Adipocyte (in vitro differentiated cells): ENCODE measurements around the gene FOXN3.

Source experiments
- DNase-seq: peaks from one replicate; pipeline ENCODE4 v3.0.0-alpha.2; 2015; ENCODE audit warnings: low read depth
- H3K27me3 ChIP-seq: replicated peaks from 2 replicates; pipeline ENCODE4 v1.7.0; 2013; ENCODE audit warnings: mild to moderate bottlenecking, low read length, moderate library complexity; ENCODE audit not compliant: control insufficient read depth, insufficient read depth
- H3K36me3 ChIP-seq: 2 replicates; pipeline ENCODE4 v1.7.0; 2013; ENCODE audit warnings: low read length, mild to moderate bottlenecking, moderate library complexity; ENCODE audit not compliant: control insufficient read depth, insufficient read depth, severe bottlenecking
- H3K4me1 ChIP-seq: 2 replicates; pipeline ENCODE4 v1.7.0; 2013; ENCODE audit warnings: mild to moderate bottlenecking, low read length, moderate library complexity; ENCODE audit not compliant: control insufficient read depth, insufficient read depth
- H3K4me3 ChIP-seq: 2 replicates; pipeline ENCODE4 v1.7.0; 2013; ENCODE audit warnings: mild to moderate bottlenecking, low read length, moderate library complexity
- H3K9ac ChIP-seq: 2 replicates; pipeline ENCODE4 v1.7.0; 2013; ENCODE audit warnings: mild to moderate bottlenecking, low read length, moderate library complexity
- H3K9me3 ChIP-seq: 2 replicates; pipeline ENCODE4 v1.7.0; 2013; ENCODE audit warnings: mild to moderate bottlenecking, low read length, moderate library complexity; ENCODE audit not compliant: control insufficient read depth

Gene FOXN3

DNA sequence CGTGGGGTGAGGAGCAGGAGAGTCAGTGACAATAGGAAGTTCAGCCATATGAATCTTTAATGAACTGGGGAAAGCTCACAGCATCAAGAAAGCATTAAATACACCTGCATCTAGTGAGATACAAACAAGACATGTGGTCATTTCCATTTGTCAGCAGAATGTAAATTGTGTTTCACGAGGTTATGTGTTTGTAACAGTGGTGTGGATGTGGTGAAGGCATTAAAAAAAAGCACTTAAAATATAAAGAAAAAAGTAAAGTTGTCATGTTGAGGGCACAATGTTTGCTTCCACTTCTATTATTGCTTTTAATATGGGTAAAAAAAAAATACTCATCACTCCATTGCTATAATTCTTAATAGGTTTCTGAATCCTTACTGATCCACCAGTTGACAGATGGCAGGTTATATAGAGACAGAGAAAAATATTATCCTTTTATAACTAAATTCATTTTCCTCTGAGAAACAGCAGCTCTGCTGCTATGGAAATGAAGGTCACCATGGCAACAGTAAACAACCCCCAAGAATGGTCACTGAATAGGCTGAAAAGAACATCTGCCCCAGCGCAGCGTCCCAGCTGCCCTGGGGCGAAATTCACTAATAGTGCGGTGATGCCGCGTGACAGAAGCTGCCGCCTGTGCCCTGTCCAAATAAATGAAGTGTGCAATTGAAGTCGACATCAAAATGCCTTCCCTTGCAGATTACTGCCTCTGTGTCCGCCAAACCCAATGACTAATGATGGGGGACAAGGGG, 226.1 kb downstream of the FOXN3 start:
- DNase-seq = no peak
- Histone ChIP-seq H3K36me3 (peaks cover 24% of the 10 kb centered on the region), H3K9me3 (no peaks in the 10 kb centered on the region), H3K4me1 (peaks cover 17% of the 10 kb centered on the region), H3K27me3 (no peaks in the 10 kb centered on the region), H3K4me3 (no peak overlapping the region), H3K9ac (no peak overlapping the region)

GRCh38 chr14:89188492-89188891, 228.5 kb downstream of the FOXN3 start:
- H3K9me3 ChIP-seq = no peaks in the 10 kb centered on the region
- no peak overlapping the region for H3K4me3 ChIP-seq
- H3K4me1 ChIP-seq = peaks cover 19% of the 10 kb centered on the region
- DNase-seq = peak; percentile 46
- no peak overlapping the region for H3K9ac ChIP-seq
- H3K27me3 ChIP-seq = no peaks in the 10 kb centered on the region
- peaks cover 18% of the 10 kb centered on the region for H3K36me3 ChIP-seq

DNA sequence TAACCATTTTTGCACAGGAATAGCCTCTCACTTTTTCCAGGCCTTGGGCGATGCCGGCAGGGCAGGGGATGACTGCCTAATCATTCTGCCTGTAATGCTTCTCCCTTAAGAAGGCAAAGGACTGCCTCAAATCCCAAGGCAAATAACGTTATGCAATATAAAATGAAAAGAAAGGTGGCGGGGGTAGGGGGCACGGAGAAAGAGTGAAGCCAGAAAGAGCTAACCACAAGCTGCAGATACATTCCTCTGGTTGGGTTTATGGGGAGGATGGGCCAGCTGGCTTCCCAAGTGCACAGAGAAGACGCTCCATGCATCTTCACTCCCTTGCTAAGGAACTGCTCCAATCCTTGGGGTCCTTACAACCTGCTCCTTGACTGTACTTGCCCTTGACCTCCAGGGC, 229.5 kb downstream of the FOXN3 start:
- H3K4me1 ChIP-seq = peaks cover 19% of the 10 kb centered on the region
- H3K36me3 ChIP-seq = peaks cover 22% of the 10 kb centered on the region
- H3K9ac ChIP-seq = no peak overlapping the region
- no peaks in the 10 kb centered on the region for H3K27me3 ChIP-seq
- DNase-seq = no peak
- no peaks in the 10 kb centered on the region for H3K9me3 ChIP-seq
- no peak overlapping the region for H3K4me3 ChIP-seq

DNA sequence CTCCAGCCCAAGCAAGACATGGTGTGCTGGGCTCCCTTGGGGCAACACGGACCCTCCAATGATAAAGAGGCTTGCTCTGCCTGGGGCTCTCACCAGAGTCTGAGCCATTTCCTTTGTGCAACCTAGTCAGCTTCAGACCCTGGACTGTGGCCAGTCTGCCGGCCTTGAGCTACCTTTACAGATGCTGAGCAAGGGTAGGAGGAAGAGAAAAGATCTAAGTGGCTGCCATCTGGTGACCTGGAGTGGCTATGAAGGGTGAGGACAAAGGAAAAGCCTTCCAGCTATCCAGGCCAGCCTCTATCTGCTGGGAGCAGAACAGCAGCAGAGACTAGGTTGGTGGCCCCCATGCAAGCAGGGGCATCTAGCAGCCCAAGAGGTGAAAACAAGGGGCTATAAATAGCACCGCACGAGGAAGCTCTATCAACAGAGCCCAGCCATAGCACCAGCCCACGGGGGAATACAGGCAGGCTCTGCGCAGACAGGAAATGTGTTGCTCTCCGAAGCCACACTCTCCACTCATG, 230.1 kb downstream of the FOXN3 start:
- H3K27me3 ChIP-seq = no peaks in the 10 kb centered on the region
- no peak overlapping the region for H3K4me3 ChIP-seq
- no peaks in the 10 kb centered on the region for H3K9me3 ChIP-seq
- H3K4me1 ChIP-seq = peaks cover 19% of the 10 kb centered on the region
- no peak overlapping the region for H3K9ac ChIP-seq
- no peak for DNase-seq
- H3K36me3 ChIP-seq = peaks cover 22% of the 10 kb centered on the region

DNA sequence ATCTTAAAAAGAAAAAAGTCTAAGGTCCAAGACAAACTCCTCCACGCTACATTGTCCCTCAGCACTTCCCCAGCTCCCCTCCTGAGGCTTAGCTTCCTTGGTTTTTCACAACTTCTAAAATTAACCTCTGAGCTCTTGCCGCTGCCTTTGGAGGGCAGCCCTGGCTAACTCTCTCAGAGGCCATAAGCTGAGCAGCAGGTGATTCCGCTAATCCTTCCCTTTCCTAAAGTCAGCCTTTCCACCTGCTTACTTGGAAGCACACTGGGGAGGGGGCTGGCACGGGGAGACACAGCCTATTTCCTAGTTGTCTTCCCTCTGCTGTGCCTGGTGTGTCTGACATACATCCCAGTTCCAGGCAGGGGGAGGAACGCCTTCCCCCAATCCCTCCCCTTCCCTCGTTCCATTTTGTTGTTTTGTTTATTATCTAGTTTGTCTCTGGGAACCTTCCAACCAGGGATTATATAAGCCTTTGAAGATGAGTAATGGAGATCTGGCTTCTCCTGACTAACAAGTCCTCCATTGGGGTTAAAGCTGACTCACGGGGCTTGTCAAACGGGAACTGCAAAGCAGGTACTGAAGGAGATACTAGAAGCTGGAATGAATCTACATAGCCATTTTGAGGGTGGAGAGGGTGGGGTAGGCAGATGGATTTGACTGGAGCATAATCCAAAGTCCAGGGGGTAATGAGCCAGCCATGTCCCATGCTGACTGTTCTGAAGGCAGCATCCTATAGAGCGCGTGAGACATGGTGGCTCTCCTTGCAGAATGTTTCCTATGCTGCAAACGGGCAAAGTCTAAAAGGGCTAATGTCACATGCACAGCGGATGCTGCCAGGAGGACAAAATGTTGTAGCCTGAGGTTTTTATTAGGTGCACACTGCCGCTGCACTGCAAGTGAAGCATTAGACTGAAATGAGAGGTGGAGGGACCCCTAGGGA, 230.8 kb downstream of the FOXN3 start:
- peaks cover 19% of the 10 kb centered on the region for H3K4me1 ChIP-seq
- peaks cover 22% of the 10 kb centered on the region for H3K36me3 ChIP-seq
- H3K4me3 ChIP-seq = no peak overlapping the region
- H3K27me3 ChIP-seq = no peaks in the 10 kb centered on the region
- H3K9me3 ChIP-seq = no peaks in the 10 kb centered on the region
- peak; percentile 36 for DNase-seq
- H3K9ac ChIP-seq = no peak overlapping the region

- no peak overlapping the region for H3K9ac ChIP-seq
- DNase-seq = no peak
- H3K4me3 ChIP-seq = no peak overlapping the region
- H3K9me3 ChIP-seq = no peaks in the 10 kb centered on the region
- peaks cover 23% of the 10 kb centered on the region for H3K36me3 ChIP-seq
- H3K4me1 ChIP-seq = peaks cover 19% of the 10 kb centered on the region
- no peaks in the 10 kb centered on the region for H3K27me3 ChIP-seq
Measured at GRCh38 chr14:89184952-89185351, 232.1 kb downstream of the FOXN3 start.

- DNase-seq = no peak
Measured at GRCh38 chr14:89182326-89182725, 234.7 kb downstream of the FOXN3 start.

GRCh38 chr14:89180546-89180945, 236.5 kb downstream of the FOXN3 start:
- Histone ChIP-seq H3K4me1 (peaks cover 5% of the 10 kb centered on the region), H3K36me3 (peaks cover 23% of the 10 kb centered on the region), H3K27me3 (no peaks in the 10 kb centered on the region), H3K9ac (no peak overlapping the region), H3K9me3 (no peaks in the 10 kb centered on the region), H3K4me3 (no peak overlapping the region)
- no peak for DNase-seq

More at GRCh38 chr14:89182326-89182725, 234.7 kb downstream of the FOXN3 start:
- peaks cover 14% of the 10 kb centered on the region for H3K4me1 ChIP-seq
- no peak overlapping the region for H3K9ac ChIP-seq
- H3K9me3 ChIP-seq = no peaks in the 10 kb centered on the region
- peaks cover 19% of the 10 kb centered on the region for H3K36me3 ChIP-seq
- H3K27me3 ChIP-seq = no peaks in the 10 kb centered on the region
- no peak overlapping the region for H3K4me3 ChIP-seq

DNA sequence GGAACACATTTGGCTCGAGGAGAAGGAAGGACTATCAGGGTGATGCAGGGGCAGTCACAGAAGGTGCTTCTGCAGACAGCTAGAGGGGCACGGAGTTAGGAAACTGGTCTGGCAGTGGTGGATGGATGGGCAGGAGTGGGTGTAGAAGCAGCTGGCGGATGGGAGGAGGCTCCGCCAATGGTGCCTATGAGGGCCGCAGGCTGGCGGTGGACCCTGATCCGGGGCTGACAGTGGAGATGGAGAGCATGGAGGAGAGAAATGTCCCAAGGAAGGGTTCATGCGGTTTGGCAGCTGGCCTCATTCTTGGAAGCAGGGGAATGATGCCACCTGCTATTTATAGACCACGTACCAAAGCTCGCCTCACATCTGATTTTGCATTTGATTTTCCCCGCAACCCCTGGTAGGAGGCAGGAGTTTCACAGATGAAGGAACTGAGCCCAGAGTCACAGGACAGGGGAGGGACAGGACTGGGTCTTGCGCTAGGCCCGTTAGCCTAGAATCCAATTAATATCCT, 237.1 kb downstream of the FOXN3 start:
- H3K9me3 ChIP-seq = no peaks in the 10 kb centered on the region
- H3K9ac ChIP-seq = no peak overlapping the region
- peaks cover 5% of the 10 kb centered on the region for H3K4me1 ChIP-seq
- DNase-seq = no peak
- no peak overlapping the region for H3K4me3 ChIP-seq
- H3K27me3 ChIP-seq = no peaks in the 10 kb centered on the region
- peaks cover 29% of the 10 kb centered on the region for H3K36me3 ChIP-seq

- peaks cover 5% of the 10 kb centered on the region for H3K4me1 ChIP-seq
- DNase-seq = peak; percentile 48
Measured at GRCh38 chr14:89178800-89179535, 238.1 kb downstream of the FOXN3 start.

More at GRCh38 chr14:89178800-89179535, 238.1 kb downstream of the FOXN3 start:
- Histone ChIP-seq H3K4me3 (no peak overlapping the region), H3K9ac (no peak overlapping the region), H3K9me3 (no peaks in the 10 kb centered on the region), H3K36me3 (peaks cover 31% of the 10 kb centered on the region), H3K27me3 (no peaks in the 10 kb centered on the region)
